Neural progenitor cell (in vitro differentiated cells): ENCODE measurements around the gene CCDC174. TPM values are rescaled to one million over a fixed set of nuclear protein-coding genes. Genes with fewer than 3 reads are reported as not detected.
"Not testable (repeated sequence)": the region's sequence is repeated elsewhere in the genome, so short reads cannot be mapped to it uniquely, and the experiment has no call there.

Experiments used
- DNase-seq: peaks from one replicate; pipeline ENCODE4 v3.0.0-alpha.2; 2016; ENCODE audit warnings: low spot score
- H2AFZ ChIP-seq: fragments of 200-600 bp; sonication (generic); replicated peaks from 2 replicates; pipeline ENCODE4 v1.6.1; 2016; ENCODE audit warnings: antibody characterized with exemption
- H3F3A ChIP-seq: fragments of 200-600 bp; sonication (generic); 2 replicates; pipeline ENCODE4 v1.6.1; 2016; ENCODE audit warnings: antibody characterized with exemption, low read depth
- H3K27ac ChIP-seq: fragments of 200-600 bp; sonication (generic); 2 replicates; pipeline ENCODE4 v1.5.1; 2016; ENCODE audit warnings: mild to moderate bottlenecking
- H3K27me3 ChIP-seq: fragments of 200-600 bp; sonication (generic); 2 replicates; pipeline ENCODE4 v1.6.1; 2016; ENCODE audit warnings: mild to moderate bottlenecking, moderate library complexity
- H3K36me3 ChIP-seq: fragments of 200-600 bp; sonication (generic); 2 replicates; pipeline ENCODE4 v1.5.1; 2016
- H3K4me1 ChIP-seq: fragments of 200-600 bp; sonication (generic); 2 replicates; pipeline ENCODE4 v1.6.1; 2016; ENCODE audit warnings: mixed run types
- H3K4me2 ChIP-seq: fragments of 200-600 bp; sonication (generic); 2 replicates; pipeline ENCODE4 v1.6.1; 2016
- H3K4me3 ChIP-seq: fragments of 200-600 bp; sonication (generic); 2 replicates; pipeline ENCODE4 v1.5.1; 2016
- H3K79me2 ChIP-seq: fragments of 200-600 bp; sonication (generic); 2 replicates; pipeline ENCODE4 v1.6.1; 2016; ENCODE audit warnings: low read depth
- H3K9ac ChIP-seq: fragments of 200-600 bp; sonication (generic); 2 replicates; pipeline ENCODE4 v1.6.1; 2016
- H3K9me3 ChIP-seq: fragments of 200-600 bp; sonication (generic); 2 replicates; pipeline ENCODE4 v1.5.1; 2016; ENCODE audit warnings: low read depth
- H4K20me1 ChIP-seq: fragments of 200-600 bp; sonication (generic); 2 replicates; pipeline ENCODE4 v1.6.1; 2016; ENCODE audit warnings: low read depth
- H3K27ac Mint-ChIP-seq: 3 replicates; pipeline ENCODE4 v1.8.0; 2021; ENCODE audit warnings: mixed read lengths
- H3K27me3 Mint-ChIP-seq: 2 replicates; pipeline ENCODE4 v1.8.0; 2022; ENCODE audit warnings: low read depth, mild to moderate bottlenecking, inconsistent platforms, moderate library complexity, mixed read lengths; ENCODE audit not compliant: insufficient read depth
- H3K36me3 Mint-ChIP-seq: 3 replicates; pipeline ENCODE4 v1.8.0; 2021; ENCODE audit warnings: mixed read lengths
- H3K4me1 Mint-ChIP-seq: 3 replicates; pipeline ENCODE4 v1.8.0; 2021; ENCODE audit warnings: mixed read lengths
- H3K4me3 Mint-ChIP-seq: 3 replicates; pipeline ENCODE4 v1.8.0; 2021; ENCODE audit warnings: mild to moderate bottlenecking, moderate library complexity, mixed read lengths
- H3K9me3 Mint-ChIP-seq: 3 replicates; pipeline ENCODE4 v1.8.0; 2020; ENCODE audit warnings: mixed read lengths
- EZH2 ChIP-seq: fragments of 200-600 bp; sonication (generic); IDR thresholded peaks from 2 replicates; pipeline ENCODE4 v1.6.1; 2017; ENCODE audit warnings: antibody characterized with exemption, mild to moderate bottlenecking, moderate library complexity
- EZH2phosphoT487 ChIP-seq: fragments of 200-600 bp; sonication (generic); IDR thresholded peaks from 2 replicates; pipeline ENCODE4 v1.6.1; 2017; ENCODE audit warnings: antibody characterized with exemption
- total RNA-seq: library from RNA; depleted of rRNA; stranded (reverse); fragments of >200 nt; gene quantifications from 2 replicates; pipeline ENCODE4 v1.2.3, GENCODE V29; 2015; ENCODE audit warnings: low replicate concordance
- TF ChIP-seq, protein P1 (sequence below): fragments of 200-600 bp; sonication (generic); IDR thresholded peaks from 2 replicates; pipeline ENCODE4 v1.5.1; 2017; ENCODE audit warnings: antibody characterized with exemption, mild to moderate bottlenecking

The CCDC174 gene
- total RNA-seq, 1 donor from 2014 or later = 13.0 TPM

DNA sequence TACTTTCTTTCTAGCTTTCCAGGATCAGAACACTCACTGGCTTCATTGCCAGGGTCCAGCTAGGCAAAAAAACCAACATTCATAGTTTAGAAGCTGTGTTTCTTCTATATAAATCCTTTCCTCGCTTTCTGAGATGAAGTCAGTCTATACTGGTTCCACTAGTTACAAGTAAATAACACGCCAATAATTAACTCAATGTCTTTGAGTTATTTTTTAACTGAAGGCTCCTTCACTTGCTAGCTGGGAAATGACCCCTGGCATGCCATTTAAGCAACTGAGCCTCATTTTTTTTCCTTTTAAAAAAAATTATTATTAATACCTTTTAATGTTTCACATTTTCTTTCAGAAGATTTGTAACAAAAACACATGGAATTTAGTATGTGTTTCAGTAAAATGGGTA, 2.1 kb upstream of the CCDC174 start:
- H2AFZ ChIP-seq = no peak overlapping the region
- DNase-seq = no peak
- TF ChIP-seq, protein P1, sequence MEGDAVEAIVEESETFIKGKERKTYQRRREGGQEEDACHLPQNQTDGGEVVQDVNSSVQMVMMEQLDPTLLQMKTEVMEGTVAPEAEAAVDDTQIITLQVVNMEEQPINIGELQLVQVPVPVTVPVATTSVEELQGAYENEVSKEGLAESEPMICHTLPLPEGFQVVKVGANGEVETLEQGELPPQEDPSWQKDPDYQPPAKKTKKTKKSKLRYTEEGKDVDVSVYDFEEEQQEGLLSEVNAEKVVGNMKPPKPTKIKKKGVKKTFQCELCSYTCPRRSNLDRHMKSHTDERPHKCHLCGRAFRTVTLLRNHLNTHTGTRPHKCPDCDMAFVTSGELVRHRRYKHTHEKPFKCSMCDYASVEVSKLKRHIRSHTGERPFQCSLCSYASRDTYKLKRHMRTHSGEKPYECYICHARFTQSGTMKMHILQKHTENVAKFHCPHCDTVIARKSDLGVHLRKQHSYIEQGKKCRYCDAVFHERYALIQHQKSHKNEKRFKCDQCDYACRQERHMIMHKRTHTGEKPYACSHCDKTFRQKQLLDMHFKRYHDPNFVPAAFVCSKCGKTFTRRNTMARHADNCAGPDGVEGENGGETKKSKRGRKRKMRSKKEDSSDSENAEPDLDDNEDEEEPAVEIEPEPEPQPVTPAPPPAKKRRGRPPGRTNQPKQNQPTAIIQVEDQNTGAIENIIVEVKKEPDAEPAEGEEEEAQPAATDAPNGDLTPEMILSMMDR = no peak
- TF ChIP-seq EZH2phosphoT487 = no peak
- no peak for TF ChIP-seq EZH2
- no peaks in the 10 kb centered on the region for H3F3A ChIP-seq
- Mint-ChIP-seq H3K27me3 (peaks cover 3% of the 10 kb centered on the region), H3K4me3 (no peak overlapping the region), H3K4me1 (peaks cover 50% of the 10 kb centered on the region), H3K36me3 (no peaks in the 10 kb centered on the region), H3K9me3 (no peaks in the 10 kb centered on the region), H3K27ac (no peak overlapping the region)
- peaks cover 24% of the 10 kb centered on the region for H3K79me2 ChIP-seq
- no peak overlapping the region for H3K4me3 ChIP-seq
- no peak overlapping the region for H3K27ac ChIP-seq
- no peak overlapping the region for H3K4me2 ChIP-seq
- H3K4me1 ChIP-seq = peaks cover 7% of the 10 kb centered on the region
- no peak overlapping the region for H3K9ac ChIP-seq
- peaks cover 3% of the 10 kb centered on the region for H3K36me3 ChIP-seq
- H4K20me1 ChIP-seq = no peaks in the 10 kb centered on the region
- no peaks in the 10 kb centered on the region for H3K9me3 ChIP-seq
- peaks cover 35% of the 10 kb centered on the region for H3K27me3 ChIP-seq

DNA sequence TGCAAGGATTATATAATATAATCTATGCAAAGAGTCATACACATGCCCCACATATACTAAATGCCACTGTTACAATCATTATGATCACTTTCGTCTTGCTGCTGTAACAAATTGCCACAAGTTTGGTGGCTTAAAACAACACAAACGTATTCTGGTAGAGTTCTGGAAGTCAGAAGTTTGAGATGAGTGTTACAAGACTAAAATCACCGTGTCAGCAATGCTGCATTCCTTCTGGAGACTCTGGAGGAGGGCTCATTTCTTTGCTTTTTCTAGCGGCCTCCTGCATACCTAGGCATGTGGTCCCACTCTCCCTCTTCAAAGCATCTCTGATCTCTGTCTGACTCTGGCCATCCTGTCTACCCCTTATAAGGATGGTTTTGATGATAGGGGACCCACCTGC, 1.4 kb upstream of the CCDC174 start:
- H3K36me3 Mint-ChIP-seq = peaks cover 3% of the 10 kb centered on the region

DNA sequence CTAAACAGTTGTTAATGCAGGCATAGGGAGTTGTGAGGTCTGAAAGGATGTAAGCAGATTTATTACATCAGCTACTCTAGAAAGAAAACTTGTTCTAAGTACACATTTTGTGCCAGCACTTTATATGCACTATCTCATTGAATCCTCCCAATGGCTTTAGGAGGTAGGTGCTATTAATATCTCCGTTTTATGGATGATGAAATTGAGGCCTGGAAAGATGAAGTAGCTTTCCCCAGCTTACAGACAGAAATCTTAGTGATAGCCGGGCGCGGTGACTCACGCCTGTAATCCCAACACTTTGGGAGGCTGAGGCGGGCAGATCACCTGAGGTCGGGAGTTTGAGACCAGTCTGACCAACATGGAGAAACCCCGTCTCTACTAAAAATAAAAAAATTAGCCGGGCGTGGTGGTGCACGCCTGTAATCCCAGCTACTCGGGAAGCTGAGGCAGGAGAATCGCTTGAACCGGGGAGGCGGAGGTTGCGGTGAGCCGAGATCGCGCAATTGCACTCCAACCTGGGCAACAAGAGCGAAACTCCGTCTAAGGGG, 872 bp downstream of the CCDC174 start:
- H3K27ac ChIP-seq, H3K27me3 Mint-ChIP-seq, H3F3A ChIP-seq, H4K20me1 ChIP-seq, DNase-seq, H3K9me3 ChIP-seq, H3K4me1 ChIP-seq, H3K9me3 Mint-ChIP-seq, H3K36me3 ChIP-seq: not testable (repeated sequence)
- H2AFZ ChIP-seq = peak overlapping the region; percentile 39
- peak overlapping the region; percentile 70 for H3K4me3 ChIP-seq
- Mint-ChIP-seq H3K36me3 (peaks cover 11% of the 10 kb centered on the region), H3K27ac (peak overlapping the region; percentile 93), H3K4me3 (peak overlapping the region; percentile 98), H3K4me1 (peaks cover 46% of the 10 kb centered on the region)
- H3K27me3 ChIP-seq = peaks cover 23% of the 10 kb centered on the region
- H3K4me2 ChIP-seq = peak overlapping the region; percentile 95
- peak overlapping the region; percentile 89 for H3K9ac ChIP-seq
- H3K79me2 ChIP-seq = peaks cover 24% of the 10 kb centered on the region

More for the DNA sequence above, 1.4 kb upstream of the CCDC174 start:
- Histone ChIP-seq H3K9me3 (no peaks in the 10 kb centered on the region), H2AFZ (no peak overlapping the region), H3K27ac (no peak overlapping the region), H3K36me3 (peaks cover 6% of the 10 kb centered on the region), H3K4me1 (peaks cover 7% of the 10 kb centered on the region), H4K20me1 (no peaks in the 10 kb centered on the region), H3F3A (no peaks in the 10 kb centered on the region), H3K4me3 (no peak overlapping the region), H3K79me2 (peaks cover 24% of the 10 kb centered on the region), H3K4me2 (peak overlapping the region; percentile 95), H3K9ac (no peak overlapping the region), H3K27me3 (peaks cover 29% of the 10 kb centered on the region)
- Mint-ChIP-seq H3K27me3 (peaks cover 3% of the 10 kb centered on the region), H3K4me3 (peak overlapping the region; percentile 98), H3K27ac (peak overlapping the region; percentile 30), H3K4me1 (peaks cover 50% of the 10 kb centered on the region), H3K9me3 (no peaks in the 10 kb centered on the region)
- DNase-seq = no peak
- TF ChIP-seq, protein P1 = no peak
- TF ChIP-seq EZH2phosphoT487 (no peak), EZH2 (no peak)

DNA sequence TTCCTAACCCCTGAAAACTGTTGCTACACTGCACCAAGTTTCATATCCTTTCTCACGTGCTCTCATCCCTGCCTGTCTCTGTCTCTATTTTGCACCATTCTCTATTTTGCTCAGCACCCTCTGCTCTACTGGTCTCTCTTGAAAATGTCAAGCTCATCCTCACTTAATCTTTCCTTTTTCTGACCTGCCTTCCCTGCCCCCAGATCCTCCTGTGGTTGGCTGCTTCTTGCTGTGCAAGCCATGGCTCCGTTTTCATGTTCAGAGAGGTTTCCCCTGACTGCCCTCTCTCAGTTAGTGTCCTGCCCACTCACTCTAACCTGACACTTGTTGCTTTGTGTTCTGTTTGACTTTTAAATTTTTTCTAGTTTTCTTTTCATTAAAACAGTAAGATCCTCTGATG, 6.0 kb downstream of the CCDC174 start:
- H3K9me3 ChIP-seq = no peaks in the 10 kb centered on the region
- no peak overlapping the region for H3K4me3 ChIP-seq
- DNase-seq = no peak
- TF ChIP-seq, protein P1 = no peak
- TF ChIP-seq EZH2phosphoT487 (no peak), EZH2 (no peak)
- H3K9ac ChIP-seq = no peak overlapping the region
- peaks cover 6% of the 10 kb centered on the region for H4K20me1 ChIP-seq
- H3K36me3 ChIP-seq = peaks cover 6% of the 10 kb centered on the region
- no peak overlapping the region for H3K27ac ChIP-seq
- no peaks in the 10 kb centered on the region for H3F3A ChIP-seq
- peaks cover 13% of the 10 kb centered on the region for H3K4me1 Mint-ChIP-seq
- no peak overlapping the region for H2AFZ ChIP-seq
- no peak overlapping the region for H3K27ac Mint-ChIP-seq
- H3K4me2 ChIP-seq = no peak overlapping the region
- no peaks in the 10 kb centered on the region for H3K27me3 Mint-ChIP-seq
- H3K4me3 Mint-ChIP-seq = no peak overlapping the region
- peaks cover 24% of the 10 kb centered on the region for H3K36me3 Mint-ChIP-seq
- peaks cover 7% of the 10 kb centered on the region for H3K4me1 ChIP-seq
- no peaks in the 10 kb centered on the region for H3K27me3 ChIP-seq
- H3K79me2 ChIP-seq = peaks cover 15% of the 10 kb centered on the region
- H3K9me3 Mint-ChIP-seq = no peaks in the 10 kb centered on the region
